Measurements from ENCODE around the gene AURKA. TPM values are rescaled to one million over a fixed set of nuclear protein-coding genes. Genes with fewer than 3 reads are reported as not detected.

AURKA gene
- 90.2 to 110 TPM (median 101 TPM) in 5 replicates for total RNA-seq (2022; extraction: Qiagen RNA extraction)

GRCh38 chr20:56392132-56392880 lies at the start of gene AURKA, which contains the start of gene CSTF1:
AURKA (minus strand) TSS chr20:56392215; CDS start chr20:56388197, 4,018 bp downstream.
CSTF1 (plus strand) TSS chr20:56392645; CDS start chr20:56395553, 2,908 bp downstream.

DNA sequence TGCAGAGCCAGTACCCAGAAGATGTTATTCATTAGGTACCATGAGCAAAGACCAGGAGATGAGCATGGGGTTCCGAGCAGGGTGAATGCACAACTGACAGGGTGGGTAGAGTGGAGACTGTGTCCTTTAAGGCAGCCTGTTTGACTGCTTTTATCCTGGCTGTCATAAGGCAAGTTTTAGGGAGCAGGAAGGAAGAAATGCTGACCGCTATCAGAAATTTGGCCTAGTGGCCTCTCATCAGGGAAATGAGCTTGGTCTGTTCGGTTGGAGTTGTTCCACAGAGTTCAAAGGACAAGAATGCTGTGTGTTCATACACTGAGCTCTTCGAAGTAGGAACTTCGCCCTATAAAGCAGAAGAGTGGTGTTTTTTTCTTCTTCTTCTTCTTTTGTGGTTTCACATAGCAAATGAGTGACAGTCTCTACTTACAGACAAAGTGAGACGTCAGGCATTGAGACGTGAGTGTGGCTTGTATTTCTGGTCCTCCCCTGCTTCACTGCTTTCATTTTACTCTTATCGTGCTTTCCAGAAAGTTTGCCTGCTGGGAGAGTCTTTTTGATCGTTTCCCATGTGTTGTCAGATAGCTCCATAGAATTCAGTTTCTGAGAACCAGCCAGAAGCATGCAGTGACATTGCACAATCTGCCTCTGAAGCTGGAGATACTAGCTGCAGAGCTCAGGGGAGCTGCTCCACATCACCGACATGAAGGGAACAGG lies 19.9 kb upstream of the AURKA start, which contains the start of gene CASS4:
Gene CASS4 (plus strand): TSS at position 502 of the 714 bp plus-strand sequence. CDS start 199 bp downstream, at position 701.

GRCh38 chr20:56358600-56359211 lies 33.3 kb downstream of the AURKA start, which contains the start of gene FAM210B:
FAM210B (plus strand) TSS chr20:56358974; CDS start chr20:56359006, 32 bp downstream.

Other genes with a start within 250 kb of the AURKA start
- not detected in 5 replicates for gene MC3R, start 143.5 kb downstream of the AURKA start, total RNA-seq (2022; extraction: Qiagen RNA extraction)
- gene FAM210B, start 33.2 kb downstream of the AURKA start, total RNA-seq (2022; extraction: Qiagen RNA extraction), result 10.9 to 12.8 TPM (median 11.3 TPM) in 5 replicates
- 35.9 to 39.9 TPM (median 38.4 TPM) in 5 replicates for gene CSTF1, start 430 bp upstream of the AURKA start, total RNA-seq (2022; extraction: Qiagen RNA extraction)
- gene CASS4, start 20.0 kb upstream of the AURKA start, total RNA-seq (2022; extraction: Qiagen RNA extraction), result 0.02 to 0.12 TPM in 2 of 5 replicates, not detected in the others
- 79.2 to 101 TPM (median 93.7 TPM) in 5 replicates for gene RTF2, start 76.4 kb upstream of the AURKA start, total RNA-seq (2022; extraction: Qiagen RNA extraction)
- gene FAM209A, start 132.5 kb upstream of the AURKA start, total RNA-seq (2022; extraction: Qiagen RNA extraction), result 0.21 to 0.52 TPM (median 0.30 TPM) in 5 replicates
- gene FAM209B, start 141.0 kb upstream of the AURKA start, total RNA-seq (2022; extraction: Qiagen RNA extraction), result 0.32 to 0.92 TPM (median 0.60 TPM) in 4 of 5 replicates, not detected in the other
- gene TFAP2C, start 237.1 kb upstream of the AURKA start, total RNA-seq (2022; extraction: Qiagen RNA extraction), result 11.2 to 14.7 TPM (median 13.3 TPM) in 5 replicates